ENCODE results near the gene ABCF1.

ABCF1 gene

DNA sequence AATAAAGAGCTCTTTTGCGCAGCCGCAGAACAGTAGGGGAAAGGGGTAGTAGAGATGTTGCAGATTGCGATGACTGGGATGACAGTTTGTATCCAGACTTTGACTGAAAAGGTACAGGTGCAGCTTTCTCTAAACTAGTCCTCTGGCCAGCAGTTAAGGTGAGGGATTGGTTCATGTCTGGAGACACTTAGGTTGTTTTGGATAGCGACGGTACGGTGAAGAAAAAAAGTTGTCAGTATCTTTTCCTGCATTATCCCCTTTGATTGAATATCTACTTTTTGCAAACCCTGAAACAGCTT lies 13.6 kb upstream of the ABCF1 start:
- DNase-seq (ENCODE audit: low spot score): no peak

DNA sequence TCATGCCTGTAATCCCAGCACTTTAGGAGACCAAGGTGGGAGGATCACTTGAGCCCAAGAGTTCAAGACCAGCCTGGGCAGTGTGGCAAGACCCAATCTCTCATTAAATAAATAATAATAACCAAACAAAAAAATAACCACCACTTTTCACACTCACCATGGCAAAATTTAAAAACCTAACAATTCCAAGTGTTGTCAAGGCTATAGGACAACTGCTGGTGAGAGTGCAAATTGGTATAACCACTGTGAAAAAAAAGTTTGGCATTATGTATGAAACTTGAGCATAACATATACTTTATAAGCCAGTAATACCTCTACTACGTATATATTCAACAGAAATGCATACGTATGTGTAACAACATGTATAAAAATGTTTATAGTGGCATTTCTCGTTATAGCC lies 10.3 kb upstream of the ABCF1 start:
- no peak for DNase-seq (ENCODE audit: low spot score)

DNA sequence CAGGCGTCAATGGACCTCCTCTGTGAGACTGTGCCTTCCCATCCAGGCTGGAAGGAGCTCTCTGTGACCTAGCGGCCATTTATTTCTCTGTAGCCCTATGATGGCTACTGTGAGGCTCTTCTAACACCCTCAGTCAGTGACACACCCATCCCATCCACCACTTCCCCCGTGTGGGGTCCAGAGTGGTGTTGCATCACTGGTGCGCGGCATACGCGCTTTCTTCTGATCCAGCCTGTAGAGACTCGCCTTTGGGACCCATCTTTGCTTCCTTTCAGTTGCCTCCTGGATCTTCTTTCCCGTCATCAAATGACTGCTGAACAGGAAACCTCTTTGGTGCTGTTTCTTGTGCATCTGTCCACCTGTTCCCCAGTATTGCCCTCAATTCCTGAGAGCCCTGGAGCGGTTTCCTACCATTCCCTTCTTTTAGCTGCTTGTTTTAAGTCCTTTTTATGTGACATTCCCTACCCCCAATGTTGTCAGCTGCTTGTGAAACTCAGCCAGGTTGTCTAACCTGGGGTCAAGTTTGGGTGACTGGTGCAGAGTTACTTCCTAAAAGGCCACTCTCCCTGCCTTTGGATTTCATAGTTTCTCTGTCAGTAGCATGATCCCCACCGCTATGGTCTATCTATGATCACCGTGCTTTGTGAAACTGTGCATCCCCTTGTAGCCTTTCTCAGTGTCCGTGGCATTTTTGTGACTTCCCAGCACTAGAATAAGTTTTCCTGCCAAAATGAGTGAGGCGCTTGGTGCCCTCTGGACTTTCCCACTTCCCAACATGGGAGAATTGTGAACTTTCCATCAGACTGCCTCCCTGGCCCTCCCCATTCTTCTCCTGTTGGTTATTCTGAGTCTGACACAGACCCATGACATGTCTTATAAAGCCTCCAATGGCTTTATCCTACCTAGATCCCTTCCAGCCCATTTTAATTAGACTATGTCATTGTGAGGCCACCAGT lies 8.5 kb upstream of the ABCF1 start:
- no peak for DNase-seq (ENCODE audit: low spot score)

GRCh38 chr6:30564114-30564513 lies 7.1 kb upstream of the ABCF1 start:
- DNase-seq (ENCODE audit: low spot score): no peak

DNA sequence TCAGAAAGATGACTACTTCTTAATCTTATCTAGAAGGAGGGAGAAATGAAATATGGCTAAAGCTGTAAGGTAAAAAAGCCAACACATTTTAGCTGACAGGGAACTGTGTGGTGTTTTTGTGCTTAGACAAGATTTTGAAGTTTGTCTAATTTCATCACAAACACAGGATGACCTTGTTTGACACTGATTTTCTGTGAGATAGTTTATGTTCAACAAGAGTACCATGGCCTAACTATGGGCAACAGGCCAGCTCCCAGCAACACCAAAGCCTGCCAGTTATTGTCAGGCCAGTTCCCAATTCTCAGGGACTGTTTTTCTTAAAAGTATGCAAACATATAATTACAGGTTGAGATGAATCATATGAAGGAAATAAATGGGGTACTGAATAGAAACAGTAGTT lies 5.5 kb upstream of the ABCF1 start:
- DNase-seq (ENCODE audit: low spot score): no peak

DNA sequence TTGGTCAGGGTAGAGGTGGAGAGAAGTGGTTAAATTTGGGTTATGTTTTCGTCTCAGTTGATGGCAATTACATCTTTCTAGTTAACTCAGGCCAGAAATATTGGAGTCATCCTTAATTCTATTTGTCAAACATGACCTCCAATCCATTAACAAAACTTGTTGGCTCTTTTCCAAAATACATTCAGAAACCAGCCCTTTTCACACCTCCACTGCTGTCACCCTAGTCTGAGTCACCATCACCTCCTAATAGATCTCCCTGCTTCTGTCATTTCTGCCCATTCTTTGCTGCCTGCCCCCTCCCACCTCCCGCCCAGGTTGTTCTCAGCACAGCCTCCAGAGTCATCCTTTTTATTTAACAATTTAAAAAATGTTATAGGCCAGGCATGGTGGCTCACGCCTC lies 3.0 kb upstream of the ABCF1 start:
- DNase-seq (ENCODE audit: low spot score): peak; percentile 75

DNA sequence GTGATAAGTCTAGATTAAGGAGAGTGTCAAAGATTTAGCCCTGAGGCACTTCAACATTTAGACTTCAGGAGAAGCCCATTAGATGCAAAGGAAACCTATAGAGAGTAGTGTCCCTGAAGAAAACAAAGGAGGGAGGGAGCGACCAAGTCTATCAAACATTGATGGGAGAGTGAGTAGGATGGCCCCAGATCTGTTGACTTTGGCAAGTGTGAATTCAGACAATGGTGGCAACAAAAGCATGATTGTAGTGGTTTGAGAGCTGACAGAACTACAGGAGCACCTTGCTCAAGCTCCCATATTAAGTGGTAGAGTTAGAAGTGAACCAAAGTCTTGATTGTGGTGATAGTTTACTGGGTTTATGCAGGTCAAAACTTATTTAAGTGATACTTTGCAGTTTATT lies 979 bp upstream of the ABCF1 start:
- no peak for DNase-seq (ENCODE audit: low spot score)

- no peak for DNase-seq (ENCODE audit: low spot score)
Observed at GRCh38 chr6:30570740-30571074, 535 bp upstream of the ABCF1 start.

GRCh38 chr6:30571762-30572082 lies 480 bp downstream of the ABCF1 start:
- DNase-seq (ENCODE audit: low spot score): no peak

DNA sequence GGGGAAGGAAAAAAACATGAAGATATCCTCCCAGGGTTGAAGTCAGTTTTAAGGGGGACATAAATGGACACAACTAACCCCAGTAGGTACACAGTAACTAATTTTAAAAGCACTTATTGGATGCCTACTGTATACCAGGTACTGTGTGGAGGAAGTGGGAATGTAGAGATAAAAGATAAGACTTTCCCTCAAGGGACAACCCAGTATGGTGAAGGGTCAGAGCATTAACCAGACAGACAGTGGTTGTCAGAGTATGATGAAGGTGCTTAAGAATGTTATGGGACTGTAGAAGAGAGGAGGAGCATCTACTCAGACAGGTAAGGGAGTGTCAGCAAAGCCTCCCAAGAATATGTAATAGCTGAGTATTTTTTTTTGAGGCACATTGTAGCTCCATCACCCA lies 906 bp downstream of the ABCF1 start:
- DNase-seq (ENCODE audit: low spot score): no peak

DNA sequence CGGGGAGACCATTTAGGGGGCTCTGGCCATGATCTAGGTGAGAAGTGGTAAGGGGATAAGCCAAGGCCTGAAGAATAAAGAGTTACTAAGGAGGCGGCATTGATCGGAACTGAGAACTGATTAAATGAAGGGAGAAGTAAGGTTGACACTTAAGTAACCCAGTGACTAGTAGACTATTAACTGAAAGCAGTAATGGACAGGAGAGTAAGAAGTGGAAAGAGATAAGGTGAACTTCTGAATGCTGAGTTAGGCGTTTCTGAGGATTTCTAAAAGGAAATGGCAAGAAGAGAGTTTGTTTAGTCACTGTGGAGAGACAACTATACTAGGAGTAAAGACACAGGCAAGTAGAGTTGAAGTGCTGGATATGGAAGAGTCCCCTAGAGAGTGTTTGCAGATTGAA lies 1.9 kb downstream of the ABCF1 start:
- DNase-seq (ENCODE audit: low spot score): no peak

DNA sequence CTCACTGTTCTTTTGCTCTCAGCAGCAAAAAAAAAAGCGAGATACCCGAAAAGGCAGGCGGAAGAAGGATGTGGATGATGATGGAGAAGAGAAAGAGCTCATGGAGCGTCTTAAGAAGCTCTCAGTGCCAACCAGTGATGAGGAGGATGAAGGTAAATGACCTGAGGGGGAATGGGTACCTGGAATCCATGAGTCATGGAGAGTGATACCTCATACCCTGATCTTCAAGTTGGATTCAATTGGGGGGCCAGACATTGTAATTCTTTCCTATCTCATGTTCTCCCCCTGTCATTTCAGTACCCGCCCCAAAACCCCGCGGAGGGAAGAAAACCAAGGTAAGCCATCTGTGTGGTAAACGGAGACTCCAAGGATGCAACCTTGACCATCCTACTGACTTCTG lies 6.8 kb downstream of the ABCF1 start:
- no peak for DNase-seq (ENCODE audit: low spot score)

DNA sequence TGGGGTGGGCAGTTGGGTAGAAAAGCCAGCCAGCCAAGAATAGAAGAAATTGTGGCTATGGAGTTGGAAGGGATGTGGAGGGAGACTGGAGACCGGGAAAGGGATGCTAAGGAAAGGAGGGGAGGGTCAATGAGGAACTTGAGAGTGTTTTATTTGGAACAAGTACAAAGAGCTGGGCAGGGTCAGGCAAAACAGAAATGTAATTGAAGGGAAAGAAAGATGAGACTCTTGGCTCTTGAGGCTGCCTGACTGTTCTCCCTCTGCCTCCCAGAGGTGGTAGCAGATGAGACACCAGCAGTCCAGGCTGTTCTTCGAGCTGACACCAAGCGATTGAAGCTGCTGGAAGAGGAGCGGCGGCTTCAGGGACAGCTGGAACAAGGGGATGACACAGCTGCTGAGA lies 12.7 kb downstream of the ABCF1 start:
- no peak for DNase-seq (ENCODE audit: low spot score)

DNA sequence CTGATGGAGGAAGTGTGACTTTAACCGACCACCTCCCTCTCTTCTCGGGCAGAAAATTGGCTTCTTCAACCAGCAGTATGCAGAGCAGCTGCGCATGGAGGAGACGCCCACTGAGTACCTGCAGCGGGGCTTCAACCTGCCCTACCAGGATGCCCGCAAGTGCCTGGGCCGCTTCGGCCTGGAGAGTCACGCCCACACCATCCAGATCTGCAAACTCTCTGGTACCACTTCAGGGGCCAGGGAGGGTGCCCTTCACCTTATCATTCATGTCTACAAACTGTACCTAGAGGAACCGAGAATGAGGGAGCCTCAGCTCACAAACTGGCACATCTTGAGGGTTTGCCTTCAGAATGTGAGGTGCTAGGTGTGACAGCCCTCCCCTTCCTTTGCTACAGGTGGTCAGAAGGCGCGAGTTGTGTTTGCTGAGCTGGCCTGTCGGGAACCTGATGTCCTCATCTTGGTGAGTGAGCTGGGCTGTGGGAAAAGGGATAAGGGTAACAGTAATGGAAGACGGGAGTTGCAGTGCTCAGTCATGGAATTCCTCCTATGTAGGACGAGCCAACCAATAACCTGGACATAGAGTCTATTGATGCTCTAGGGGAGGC lies 18.6 kb downstream of the ABCF1 start:
- no peak for DNase-seq (ENCODE audit: low spot score)

- no peak for DNase-seq (ENCODE audit: low spot score)
Observed at GRCh38 chr6:30590509-30590908, 19.3 kb downstream of the ABCF1 start.

GRCh38 chr6:30591008-30591407 lies 19.8 kb downstream of the ABCF1 start:
- no peak for DNase-seq (ENCODE audit: low spot score)

DNA sequence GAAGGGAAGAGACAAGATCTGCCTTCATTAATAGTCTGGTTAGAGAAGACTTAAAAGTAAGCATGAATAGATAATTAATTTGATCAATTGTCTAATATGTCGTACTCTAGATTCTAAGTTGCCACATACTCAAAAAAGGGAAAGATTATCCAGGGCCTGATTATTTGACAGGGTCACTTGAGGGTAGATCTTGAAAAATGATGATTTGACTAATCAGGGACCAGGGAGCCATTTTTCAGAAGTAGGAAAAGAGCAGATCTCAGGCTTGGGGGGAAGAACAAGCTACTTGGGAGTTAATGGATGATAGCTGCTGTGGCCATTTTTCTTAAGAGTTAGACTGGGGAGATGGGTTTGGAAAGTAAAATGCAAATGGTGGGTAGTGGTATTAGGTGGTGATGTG lies 21.0 kb downstream of the ABCF1 start:
- DNase-seq (ENCODE audit: low spot score): no peak

DNA sequence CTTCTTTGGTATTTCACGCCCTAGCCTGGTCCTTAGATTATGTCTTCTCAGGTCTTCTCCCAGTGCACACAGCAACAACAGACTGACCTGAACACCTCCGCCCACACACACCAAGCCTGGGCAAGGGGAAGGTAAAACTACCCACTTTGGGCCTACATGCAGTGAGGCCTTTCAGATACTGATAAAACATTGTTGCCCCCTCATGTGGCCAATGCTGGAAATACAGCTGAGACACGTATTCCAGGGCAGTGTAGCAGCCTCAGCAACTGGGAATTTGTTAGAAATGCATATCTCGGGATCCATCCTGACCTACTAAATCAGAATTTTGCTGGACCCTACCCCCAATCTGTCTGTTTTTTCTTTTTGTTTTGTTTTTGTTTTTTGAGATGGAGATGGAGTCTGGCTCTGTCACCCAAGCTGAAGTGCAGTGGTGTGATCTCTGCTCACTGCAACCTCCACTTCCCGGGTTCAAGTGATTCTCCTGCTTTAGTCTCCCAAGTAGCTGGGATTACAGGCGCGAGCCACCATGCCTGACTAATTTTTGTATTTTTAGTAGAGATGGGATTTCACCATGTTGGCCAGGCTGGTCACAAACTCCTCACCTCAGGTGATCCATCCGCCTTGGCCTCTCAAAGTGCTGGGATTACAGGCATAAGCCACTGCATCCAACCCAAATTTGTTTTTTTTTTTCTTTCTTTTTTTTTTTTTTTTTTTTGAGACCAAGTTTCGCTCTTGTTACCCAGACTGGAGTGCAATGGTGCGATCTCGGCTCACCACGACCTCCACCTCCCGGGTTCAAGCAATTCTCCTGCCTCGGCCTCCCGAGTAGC lies 26.3 kb downstream of the ABCF1 start:
- DNase-seq (ENCODE audit: low spot score): peak; percentile 69

- no peak for DNase-seq (ENCODE audit: low spot score)
Observed at GRCh38 chr6:30598912-30599624, 27.8 kb downstream of the ABCF1 start.

GRCh38 chr6:30599625-30600324 lies 28.5 kb downstream of the ABCF1 start:
- DNase-seq (ENCODE audit: low spot score): no peak

GRCh38 chr6:30600451-30600961 lies 29.3 kb downstream of the ABCF1 start:
- DNase-seq (ENCODE audit: low spot score): no peak

- DNase-seq (ENCODE audit: low spot score): no peak
Observed at GRCh38 chr6:30601436-30601814, 30.2 kb downstream of the ABCF1 start.

All from putamen (tissue), 1 donor.